HepG2 (cell line): ENCODE results near the gene FOXK2. TPM values are rescaled to one million over a fixed set of nuclear protein-coding genes. Genes with fewer than 3 reads are reported as not detected.

Experiments
- ESRRA ChIP-seq: sonication (generic); formaldehyde crosslinking; IDR thresholded peaks from 2 replicates; pipeline ENCODE4 v1.5.1; 2020; ENCODE audit warnings: mild to moderate bottlenecking, low read depth, missing genetic modification reagents
- HDAC6 ChIP-seq: fragments of 200-600 bp; sonication (generic); IDR thresholded peaks from 2 replicates; pipeline ENCODE4 v1.7.0; 2017; ENCODE audit warnings: mild to moderate bottlenecking, antibody characterized with exemption, low read length, low read depth
- IKZF1 ChIP-seq: fragments of 450-650 bp; IDR thresholded peaks from 2 replicates; pipeline ENCODE4 v1.7.1; 2016
- ISX ChIP-seq: sonication (generic); formaldehyde crosslinking; conservative IDR thresholded peaks from 2 replicates; pipeline ENCODE4 v1.5.0; 2020; ENCODE audit warnings: missing genetic modification reagents
- MAFF ChIP-seq: IDR thresholded peaks from 2 replicates; pipeline ENCODE4 v1.6.1; 2011; ENCODE audit warnings: low read depth, low read length, improper control_type of control experiment
- NR2F6 ChIP-seq, 2 experiments: IDR thresholded peaks; 2 replicates each; pipeline ENCODE4 v1.6.1; 2016; ENCODE audit warnings: antibody characterized with exemption in 1 of 2, mild to moderate bottlenecking in 1 of 2
- RBFOX2 ChIP-seq: fragments of 200-400 bp; formaldehyde crosslinking; IDR thresholded peaks from 2 replicates; pipeline ENCODE4 v1.6.1; 2017; ENCODE audit warnings: low read depth, mild to moderate bottlenecking, low read length
- SRSF4 ChIP-seq: fragments of 200-400 bp; formaldehyde crosslinking; IDR thresholded peaks from one replicate; pipeline ENCODE4 v1.6.1; 2018; ENCODE audit warnings: mild to moderate bottlenecking, low read depth, low read length, moderate library complexity; ENCODE audit not compliant: poor library complexity, severe bottlenecking
- SRSF9 ChIP-seq: fragments of 200-400 bp; formaldehyde crosslinking; IDR thresholded peaks from 2 replicates; pipeline ENCODE4 v1.6.1; 2018; ENCODE audit warnings: borderline replicate concordance, mild to moderate bottlenecking, low read depth, low read length; ENCODE audit not compliant: insufficient read depth, poor library complexity, severe bottlenecking
- ZFAT ChIP-seq: sonication (generic); formaldehyde crosslinking; conservative IDR thresholded peaks from 2 replicates; pipeline ENCODE4 v1.8.1; 2023; ENCODE audit warnings: missing genetic modification reagents, inconsistent platforms
- ZFP41 ChIP-seq: sonication (generic); formaldehyde crosslinking; IDR thresholded peaks from 2 replicates; pipeline ENCODE4 v1.4.0; 2020; ENCODE audit warnings: mild to moderate bottlenecking, missing genetic modification reagents, borderline replicate concordance
- ZNF33B ChIP-seq: sonication (generic); formaldehyde crosslinking; IDR thresholded peaks from 2 replicates; pipeline ENCODE4 v1.5.1; 2020; ENCODE audit warnings: mild to moderate bottlenecking, missing genetic modification reagents
- ZNF460 ChIP-seq: sonication (generic); formaldehyde crosslinking; IDR thresholded peaks from 2 replicates; pipeline ENCODE4 v1.5.1; 2020; ENCODE audit warnings: missing genetic modification reagents, mild to moderate bottlenecking, borderline replicate concordance
- ZNF816 ChIP-seq: sonication (generic); formaldehyde crosslinking; IDR thresholded peaks from 2 replicates; pipeline ENCODE4 v1.8.0; 2022; ENCODE audit warnings: missing genetic modification reagents, mild to moderate bottlenecking, borderline replicate concordance
- polyA plus RNA-seq, 8 experiments: library from polyadenylated mRNA; depleted of rRNA in 3 of 8; stranded (reverse) in 7 of 8; unstranded in 1 of 8; fragments of >200 nt; fragmentation: Illumina TruSeq in 4 of 8; extraction: Trizol in 4 of 8; gene quantifications; 2 replicates each; pipeline versions ENCODE4 v1.2.1 to v1.2.3, GENCODE V29; 2011 to 2016; ENCODE audit warnings: low read depth in 4 of 8, missing spikeins in 1 of 8, mixed read lengths in 1 of 8; ENCODE audit not compliant: insufficient read depth in 1 of 8
- total RNA-seq, 5 experiments: library from RNA; depleted of rRNA; stranded (reverse); fragments of >200 nt; fragmentation: Illumina TruSeq; extraction: Trizol; gene quantifications; 2 replicates each; pipeline ENCODE4 v1.2.3, GENCODE V29; 2016; ENCODE audit warnings: low read depth in 1 of 5
- TF ChIP-seq, protein P1 (sequence below): sonication (generic); formaldehyde crosslinking; IDR thresholded peaks from 2 replicates; pipeline ENCODE4 v1.4.0; 2020; ENCODE audit warnings: missing genetic modification reagents, borderline replicate concordance
- TF ChIP-seq, protein P2 (sequence below): sonication (generic); formaldehyde crosslinking; IDR thresholded peaks from 2 replicates; pipeline ENCODE4 v1.5.0; 2020; ENCODE audit warnings: mild to moderate bottlenecking, missing genetic modification reagents, moderate library complexity
- TF ChIP-seq, protein P3 (sequence below): sonication (generic); formaldehyde crosslinking; IDR thresholded peaks from 2 replicates; pipeline ENCODE4 v1.5.1; 2020; ENCODE audit warnings: mild to moderate bottlenecking, missing genetic modification reagents, moderate library complexity
- TF ChIP-seq, protein P4 (sequence below): sonication (generic); formaldehyde crosslinking; IDR thresholded peaks from 2 replicates; pipeline ENCODE4 v1.5.0; 2020; ENCODE audit warnings: mild to moderate bottlenecking, missing genetic modification reagents

The FOXK2 gene
- total and polyA plus RNA-seq, 2 of the 13 experiments (the other 11 are each of a cell fraction or from before 2014, with no cell fraction given): 67.1 to 67.2 TPM

DNA sequence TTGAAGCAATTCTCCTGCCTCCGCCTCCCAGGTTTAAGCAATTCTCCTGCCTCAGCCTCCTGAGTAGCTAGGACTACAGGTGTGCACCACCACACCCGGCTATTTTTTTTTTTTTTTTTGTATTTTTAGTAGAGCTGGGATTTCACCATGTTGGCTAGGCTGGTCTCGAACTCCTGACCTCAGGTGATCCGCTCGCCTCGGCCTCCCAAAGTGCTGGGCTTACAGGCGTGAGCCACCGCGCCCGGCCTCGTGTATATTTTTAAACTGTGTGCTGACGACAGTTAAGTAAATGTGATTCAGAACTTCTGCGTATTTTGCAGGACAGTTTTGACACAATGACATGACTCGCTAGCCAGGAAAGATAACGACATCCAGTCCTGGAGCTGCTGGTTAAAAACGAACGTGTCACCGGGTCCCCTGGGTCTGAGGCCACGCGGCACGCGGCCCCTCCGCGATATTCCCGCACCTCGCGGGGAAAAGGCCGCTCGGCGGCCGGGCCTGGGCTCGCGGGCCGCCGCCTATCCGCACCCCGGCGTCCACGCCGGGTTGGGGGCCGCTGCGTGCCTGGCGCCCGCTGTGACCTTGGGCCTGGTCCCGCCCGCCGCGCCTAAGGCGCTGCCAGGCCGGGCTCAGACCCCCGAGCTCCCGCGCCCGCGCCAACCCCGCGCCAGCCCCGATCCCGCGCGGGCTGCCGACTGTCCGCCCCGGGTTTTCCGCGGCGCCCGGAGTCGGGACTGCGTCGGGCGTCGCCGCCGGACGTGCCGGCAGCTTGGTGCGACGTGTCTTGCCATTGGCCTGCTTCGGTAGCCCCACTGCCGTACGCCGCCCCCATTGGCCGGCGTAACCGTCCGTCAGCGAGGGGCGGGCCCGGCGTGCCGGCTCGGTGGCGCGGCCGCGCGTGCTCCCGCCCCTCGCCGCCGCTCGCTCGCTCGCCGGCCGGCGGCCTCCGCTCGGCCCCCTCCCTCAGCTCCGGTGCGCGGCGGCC, at the start of gene FOXK2 (continued):
- TF ChIP-seq, protein P1, sequence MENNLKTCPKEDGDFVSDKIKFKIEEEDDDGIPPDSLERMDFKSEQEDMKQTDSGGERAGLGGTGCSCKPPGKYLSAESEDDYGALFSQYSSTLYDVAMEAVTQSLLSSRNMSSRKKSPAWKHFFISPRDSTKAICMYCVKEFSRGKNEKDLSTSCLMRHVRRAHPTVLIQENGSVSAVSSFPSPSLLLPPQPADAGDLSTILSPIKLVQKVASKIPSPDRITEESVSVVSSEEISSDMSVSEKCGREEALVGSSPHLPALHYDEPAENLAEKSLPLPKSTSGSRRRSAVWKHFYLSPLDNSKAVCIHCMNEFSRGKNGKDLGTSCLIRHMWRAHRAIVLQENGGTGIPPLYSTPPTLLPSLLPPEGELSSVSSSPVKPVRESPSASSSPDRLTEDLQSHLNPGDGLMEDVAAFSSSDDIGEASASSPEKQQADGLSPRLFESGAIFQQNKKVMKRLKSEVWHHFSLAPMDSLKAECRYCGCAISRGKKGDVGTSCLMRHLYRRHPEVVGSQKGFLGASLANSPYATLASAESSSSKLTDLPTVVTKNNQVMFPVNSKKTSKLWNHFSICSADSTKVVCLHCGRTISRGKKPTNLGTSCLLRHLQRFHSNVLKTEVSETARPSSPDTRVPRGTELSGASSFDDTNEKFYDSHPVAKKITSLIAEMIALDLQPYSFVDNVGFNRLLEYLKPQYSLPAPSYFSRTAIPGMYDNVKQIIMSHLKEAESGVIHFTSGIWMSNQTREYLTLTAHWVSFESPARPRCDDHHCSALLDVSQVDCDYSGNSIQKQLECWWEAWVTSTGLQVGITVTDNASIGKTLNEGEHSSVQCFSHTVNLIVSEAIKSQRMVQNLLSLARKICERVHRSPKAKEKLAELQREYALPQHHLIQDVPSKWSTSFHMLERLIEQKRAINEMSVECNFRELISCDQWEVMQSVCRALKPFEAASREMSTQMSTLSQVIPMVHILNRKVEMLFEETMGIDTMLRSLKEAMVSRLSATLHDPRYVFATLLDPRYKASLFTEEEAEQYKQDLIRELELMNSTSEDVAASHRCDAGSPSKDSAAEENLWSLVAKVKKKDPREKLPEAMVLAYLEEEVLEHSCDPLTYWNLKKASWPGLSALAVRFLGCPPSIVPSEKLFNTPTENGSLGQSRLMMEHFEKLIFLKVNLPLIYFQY: no peak; the same call in 1 of the 2 replicates
- TF ChIP-seq ZFAT (peak; percentile 55; the same call in 1 of the 2 replicates), SRSF4 (no peak), RBFOX2 (peak; percentile 86), MAFF (no peak), ISX (CRISPR knock-in tag) (0 out of 2 replicates have a peak, but pooled peaks have one; percentile 21), ESRRA (CRISPR knock-in tag) (peak; percentile 93), IKZF1 (no peak), SRSF9 (no peak), ZNF816 (CRISPR knock-in tag) (no peak), ZFP41 (no peak), ZNF33B (CRISPR knock-in tag) (no peak), ZNF460 (peak; percentile 98), HDAC6 (no peak), NR2F6 (IDR thresholded peaks at IDR 0.05) (0 out of 2 replicates have a peak, but pooled peaks have one; percentile 10), NR2F6 (CRISPR knock-in tag; IDR thresholded peaks at IDR 0.05) (no peak)
- TF ChIP-seq, protein P2, sequence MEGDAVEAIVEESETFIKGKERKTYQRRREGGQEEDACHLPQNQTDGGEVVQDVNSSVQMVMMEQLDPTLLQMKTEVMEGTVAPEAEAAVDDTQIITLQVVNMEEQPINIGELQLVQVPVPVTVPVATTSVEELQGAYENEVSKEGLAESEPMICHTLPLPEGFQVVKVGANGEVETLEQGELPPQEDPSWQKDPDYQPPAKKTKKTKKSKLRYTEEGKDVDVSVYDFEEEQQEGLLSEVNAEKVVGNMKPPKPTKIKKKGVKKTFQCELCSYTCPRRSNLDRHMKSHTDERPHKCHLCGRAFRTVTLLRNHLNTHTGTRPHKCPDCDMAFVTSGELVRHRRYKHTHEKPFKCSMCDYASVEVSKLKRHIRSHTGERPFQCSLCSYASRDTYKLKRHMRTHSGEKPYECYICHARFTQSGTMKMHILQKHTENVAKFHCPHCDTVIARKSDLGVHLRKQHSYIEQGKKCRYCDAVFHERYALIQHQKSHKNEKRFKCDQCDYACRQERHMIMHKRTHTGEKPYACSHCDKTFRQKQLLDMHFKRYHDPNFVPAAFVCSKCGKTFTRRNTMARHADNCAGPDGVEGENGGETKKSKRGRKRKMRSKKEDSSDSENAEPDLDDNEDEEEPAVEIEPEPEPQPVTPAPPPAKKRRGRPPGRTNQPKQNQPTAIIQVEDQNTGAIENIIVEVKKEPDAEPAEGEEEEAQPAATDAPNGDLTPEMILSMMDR (CRISPR knock-in tag): no peak
- TF ChIP-seq, protein P3, sequence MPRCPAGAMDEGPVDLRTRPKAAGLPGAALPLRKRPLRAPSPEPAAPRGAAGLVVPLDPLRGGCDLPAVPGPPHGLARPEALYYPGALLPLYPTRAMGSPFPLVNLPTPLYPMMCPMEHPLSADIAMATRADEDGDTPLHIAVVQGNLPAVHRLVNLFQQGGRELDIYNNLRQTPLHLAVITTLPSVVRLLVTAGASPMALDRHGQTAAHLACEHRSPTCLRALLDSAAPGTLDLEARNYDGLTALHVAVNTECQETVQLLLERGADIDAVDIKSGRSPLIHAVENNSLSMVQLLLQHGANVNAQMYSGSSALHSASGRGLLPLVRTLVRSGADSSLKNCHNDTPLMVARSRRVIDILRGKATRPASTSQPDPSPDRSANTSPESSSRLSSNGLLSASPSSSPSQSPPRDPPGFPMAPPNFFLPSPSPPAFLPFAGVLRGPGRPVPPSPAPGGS (CRISPR knock-in tag): no peak; the same call in none of the 2 replicates
- TF ChIP-seq, protein P4, sequence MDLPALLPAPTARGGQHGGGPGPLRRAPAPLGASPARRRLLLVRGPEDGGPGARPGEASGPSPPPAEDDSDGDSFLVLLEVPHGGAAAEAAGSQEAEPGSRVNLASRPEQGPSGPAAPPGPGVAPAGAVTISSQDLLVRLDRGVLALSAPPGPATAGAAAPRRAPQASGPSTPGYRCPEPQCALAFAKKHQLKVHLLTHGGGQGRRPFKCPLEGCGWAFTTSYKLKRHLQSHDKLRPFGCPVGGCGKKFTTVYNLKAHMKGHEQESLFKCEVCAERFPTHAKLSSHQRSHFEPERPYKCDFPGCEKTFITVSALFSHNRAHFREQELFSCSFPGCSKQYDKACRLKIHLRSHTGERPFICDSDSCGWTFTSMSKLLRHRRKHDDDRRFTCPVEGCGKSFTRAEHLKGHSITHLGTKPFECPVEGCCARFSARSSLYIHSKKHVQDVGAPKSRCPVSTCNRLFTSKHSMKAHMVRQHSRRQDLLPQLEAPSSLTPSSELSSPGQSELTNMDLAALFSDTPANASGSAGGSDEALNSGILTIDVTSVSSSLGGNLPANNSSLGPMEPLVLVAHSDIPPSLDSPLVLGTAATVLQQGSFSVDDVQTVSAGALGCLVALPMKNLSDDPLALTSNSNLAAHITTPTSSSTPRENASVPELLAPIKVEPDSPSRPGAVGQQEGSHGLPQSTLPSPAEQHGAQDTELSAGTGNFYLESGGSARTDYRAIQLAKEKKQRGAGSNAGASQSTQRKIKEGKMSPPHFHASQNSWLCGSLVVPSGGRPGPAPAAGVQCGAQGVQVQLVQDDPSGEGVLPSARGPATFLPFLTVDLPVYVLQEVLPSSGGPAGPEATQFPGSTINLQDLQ (CRISPR knock-in tag): peak; percentile 60; the same call in 1 of the 2 replicates
